CD4-positive, alpha-beta T cell treated with Interleukin-6 for 4 hours (primary cell): ENCODE data around the gene THOP1.
A peak's percentile ranks its signal among the peaks of the same experiment; 100 is the strongest.
"Not testable (repeated sequence)": the region's sequence is repeated elsewhere in the genome, so short reads cannot be mapped to it uniquely, and the experiment has no call there.

Source experiments
- DNase-seq: peaks from one replicate; pipeline ENCODE4 v3.0.0-alpha.2; 2020; ENCODE audit warnings: mixed read lengths

The THOP1 gene

DNA sequence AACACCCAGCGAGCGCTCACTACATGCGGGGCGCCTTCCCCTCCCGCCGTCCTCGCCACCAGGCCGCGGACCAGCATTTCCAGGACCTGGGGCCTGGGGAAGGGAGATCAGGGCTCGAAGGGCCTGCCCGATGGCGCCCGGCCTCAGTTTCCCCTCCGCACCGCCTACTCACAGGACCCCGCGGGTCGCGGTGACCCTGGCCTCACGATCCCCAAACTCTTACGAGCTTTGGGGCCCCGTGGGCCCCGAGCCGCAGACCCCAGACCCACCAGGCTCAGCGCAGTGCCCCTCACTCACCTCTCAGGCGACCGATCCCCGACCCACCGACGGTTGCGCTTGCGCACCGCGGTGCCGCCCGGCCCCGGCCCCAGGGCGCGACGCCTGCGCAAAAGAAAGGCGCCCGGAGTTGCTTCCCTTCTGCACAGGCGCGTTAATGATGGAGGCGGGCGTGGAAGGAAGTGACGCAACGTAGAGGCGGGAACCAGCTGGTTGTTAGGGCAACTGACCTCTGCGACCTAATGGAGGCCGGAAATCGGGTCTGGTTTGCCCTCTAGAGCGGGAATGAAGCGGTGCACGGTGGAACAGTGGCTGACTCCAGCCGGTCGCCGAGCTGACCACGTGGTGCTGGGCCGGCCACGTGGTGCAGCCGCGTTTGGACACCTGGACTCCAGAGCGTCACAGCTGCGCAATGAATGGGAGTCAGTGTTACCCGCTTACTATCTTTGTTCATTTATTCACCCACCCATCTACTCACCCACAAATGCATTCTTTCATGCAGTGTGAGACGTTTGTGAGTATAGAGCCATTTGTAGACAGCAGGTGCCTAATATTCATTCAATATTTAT, 2.1 kb upstream of the THOP1 start, which contains the start of gene SGTA:
Gene SGTA, minus strand, starts transcription at position 338 of the 845 bp plus-strand sequence. CDS start 14,205 bp downstream, outside the sequence.
- peak; percentile 96 for DNase-seq

DNA sequence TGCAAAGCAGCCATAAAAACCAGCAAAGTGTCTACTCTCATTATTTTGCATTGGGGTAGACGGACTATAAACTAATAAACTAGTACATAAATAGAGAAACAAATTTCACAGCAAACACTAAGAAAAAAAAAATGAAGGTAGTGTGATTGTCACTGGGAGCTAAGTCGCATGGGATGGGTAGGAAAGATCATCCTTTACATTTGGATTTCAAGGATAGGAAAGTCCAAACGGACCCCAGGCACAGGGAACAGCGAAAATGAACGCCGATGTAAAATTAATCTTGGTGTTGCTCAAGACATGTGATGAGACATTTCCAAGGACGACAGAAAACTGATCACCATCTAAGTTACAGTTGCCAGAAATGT, 1.5 kb upstream of the THOP1 start:
- no peak for DNase-seq

GRCh38 chr19:2787115-2787514, 1.8 kb downstream of the THOP1 start:
- DNase-seq: no peak

- no peak for DNase-seq
Measured at GRCh38 chr19:2788237-2788636, 2.9 kb downstream of the THOP1 start.

- DNase-seq: no peak
Measured at GRCh38 chr19:2790194-2790556, 4.9 kb downstream of the THOP1 start.

- DNase-seq: no peak
Measured at GRCh38 chr19:2790557-2791271, 5.4 kb downstream of the THOP1 start.

GRCh38 chr19:2791440-2791839, 6.1 kb downstream of the THOP1 start:
- no peak for DNase-seq

DNA sequence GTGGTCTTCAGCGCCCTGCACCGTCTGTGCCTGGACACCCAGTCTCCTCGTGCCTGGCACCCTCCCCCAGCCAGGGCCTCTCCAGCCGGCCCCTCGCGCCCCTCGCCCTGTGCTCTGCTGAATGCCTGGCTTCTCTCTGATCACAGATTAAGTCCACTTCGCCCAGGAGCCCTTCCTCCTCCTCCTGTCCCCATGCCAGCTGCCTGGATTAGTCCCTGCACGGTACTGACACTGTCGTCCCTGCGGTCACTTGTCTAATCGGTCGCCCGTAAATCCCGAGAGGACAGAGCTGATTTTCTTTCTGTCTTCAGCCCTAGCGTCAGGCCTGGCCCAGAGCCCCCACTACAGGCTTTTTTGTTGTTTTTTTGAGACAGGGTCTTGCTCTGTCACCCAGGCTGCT, 6.6 kb downstream of the THOP1 start:
- DNase-seq: no peak

DNA sequence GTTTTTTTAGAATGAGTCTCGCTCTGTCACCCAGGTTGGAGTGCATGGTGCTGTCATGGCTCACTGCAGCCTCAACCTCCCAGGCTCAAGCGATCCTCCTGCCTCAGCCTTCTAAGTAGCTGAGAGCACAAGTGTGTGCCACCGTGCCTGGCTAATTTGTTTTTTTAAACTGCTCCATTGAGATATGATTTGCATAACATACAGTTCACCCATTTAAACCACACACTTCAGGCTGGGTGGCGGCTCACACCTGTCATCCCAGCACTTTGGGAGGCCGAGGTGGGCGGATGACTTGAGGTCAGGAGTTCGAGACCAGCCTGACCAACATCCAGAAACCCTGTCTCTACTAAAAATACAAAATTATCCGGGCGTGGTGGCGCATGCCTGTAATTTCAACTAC, 7.4 kb downstream of the THOP1 start:
- DNase-seq: not testable (repeated sequence)

GRCh38 chr19:2793126-2793525, 7.8 kb downstream of the THOP1 start:
- no peak for DNase-seq

GRCh38 chr19:2793577-2793976, 8.3 kb downstream of the THOP1 start:
- no peak for DNase-seq

GRCh38 chr19:2795827-2796658, 10.7 kb downstream of the THOP1 start:
- no peak for DNase-seq

- DNase-seq: no peak
Measured at GRCh38 chr19:2796659-2797266, 11.5 kb downstream of the THOP1 start.

DNA sequence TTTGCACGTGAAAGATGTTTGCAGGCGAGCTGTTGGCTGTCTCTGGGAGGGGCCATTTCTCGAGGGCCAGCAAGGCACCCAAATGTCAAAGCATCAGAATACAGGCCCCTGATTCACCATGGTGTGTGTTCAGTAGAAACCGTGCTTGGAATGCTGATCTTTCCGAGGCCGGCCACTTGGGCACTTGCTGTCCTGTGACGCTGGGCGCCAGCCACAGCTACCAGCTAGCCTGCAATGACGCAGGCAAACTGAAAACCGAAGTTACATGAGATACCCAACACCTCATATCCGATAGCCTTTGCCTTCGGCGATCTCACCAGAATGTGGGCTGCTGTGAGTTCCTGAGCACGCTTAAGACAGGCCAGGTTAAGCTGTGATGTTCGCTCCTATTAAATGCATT, 12.0 kb downstream of the THOP1 start:
- DNase-seq: no peak

GRCh38 chr19:2798158-2798685, 12.9 kb downstream of the THOP1 start:
- DNase-seq: no peak

GRCh38 chr19:2798733-2799132, 13.4 kb downstream of the THOP1 start:
- no peak for DNase-seq

GRCh38 chr19:2799273-2800020, 14.1 kb downstream of the THOP1 start:
- DNase-seq: no peak

- DNase-seq: no peak
Measured at GRCh38 chr19:2800506-2800905, 15.2 kb downstream of the THOP1 start.

DNA sequence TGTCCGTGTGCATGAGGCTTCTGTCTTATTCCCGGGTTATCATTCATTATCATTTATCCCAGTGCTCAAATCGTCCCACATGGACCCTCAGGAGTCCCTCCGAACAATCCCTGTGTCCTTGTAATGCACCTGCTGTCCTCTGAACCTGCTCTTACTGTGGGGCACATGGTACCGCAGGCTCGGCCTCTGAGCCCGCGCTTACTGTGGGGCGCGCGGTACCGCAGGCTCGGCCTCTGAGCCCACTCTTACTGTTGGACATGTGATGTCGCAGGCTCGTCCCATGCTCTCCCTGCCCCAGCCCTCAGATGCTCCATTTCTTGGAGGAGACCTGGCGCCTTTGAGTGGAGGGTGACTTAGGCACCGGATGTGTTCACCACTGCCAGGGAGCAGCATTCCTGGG, 17.5 kb downstream of the THOP1 start:
- DNase-seq: no peak

DNA sequence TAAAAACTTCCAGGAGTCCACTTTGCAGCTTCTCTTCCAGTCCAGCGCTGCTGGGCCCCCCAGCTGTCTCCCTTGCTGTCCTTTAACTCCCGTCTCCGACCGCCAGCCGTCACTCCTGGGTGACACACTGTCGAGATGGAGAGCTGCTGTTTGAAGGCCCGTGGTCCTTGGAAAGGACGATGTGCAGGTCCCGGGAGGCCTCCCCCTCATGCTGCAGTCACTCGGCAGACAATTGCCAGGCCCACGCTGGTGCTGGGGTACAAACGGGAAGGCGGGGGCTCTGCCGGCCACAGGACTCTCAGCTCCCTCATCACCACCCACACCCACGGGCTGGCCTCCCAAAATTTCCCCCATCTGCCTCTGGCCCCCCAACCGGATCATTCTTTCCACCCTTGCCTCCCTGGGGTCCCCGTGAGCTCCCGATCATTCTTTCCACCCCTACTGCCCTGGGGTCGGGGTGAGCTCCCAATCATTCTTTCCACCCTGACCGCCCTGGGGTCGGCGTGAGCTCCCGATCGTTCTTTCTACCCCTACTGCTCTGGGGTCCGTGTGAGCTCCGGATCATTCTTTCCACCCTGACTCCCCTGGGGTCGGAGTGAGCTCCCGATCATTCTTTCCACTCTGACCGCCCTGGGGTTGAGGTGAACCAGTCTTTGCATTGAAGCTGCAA, 18.3 kb downstream of the THOP1 start:
- no peak for DNase-seq
